Muscle of leg (tissue), 11 donors: ENCODE results near the gene CASKIN1. TPM values are rescaled to one million over a fixed set of nuclear protein-coding genes. Genes with fewer than 3 reads are reported as not detected.

ENCODE experiments used
- DNase-seq: peaks from one replicate; pipeline ENCODE4 v3.0.0; 2013
- H3K27ac ChIP-seq: one replicate; pipeline ENCODE4 v1.5.1; 2013; ENCODE audit warnings: mild to moderate bottlenecking, low read length, control low read depth
- H3K27me3 ChIP-seq: one replicate; pipeline ENCODE4 v1.6.1; 2013; ENCODE audit warnings: low read length; ENCODE audit not compliant: control insufficient read depth, insufficient read depth
- H3K36me3 ChIP-seq: one replicate; pipeline ENCODE4 v1.6.1; 2013; ENCODE audit warnings: low read length; ENCODE audit not compliant: control insufficient read depth, insufficient read depth
- H3K4me1 ChIP-seq: one replicate; pipeline ENCODE4 v1.6.1; 2013; ENCODE audit warnings: low read length; ENCODE audit not compliant: control insufficient read depth, insufficient read depth
- H3K4me3 ChIP-seq: one replicate; pipeline ENCODE4 v1.5.1; 2013; ENCODE audit warnings: low read length, control low read depth
- H3K9me3 ChIP-seq: replicated peaks from 2 replicates; pipeline ENCODE4 v1.6.1; 2013; ENCODE audit warnings: low read depth, low read length; ENCODE audit not compliant: control insufficient read depth
- WGBS: methylation state at CpG from one replicate; pipeline ENCODE4 v1.1.5; 2013; ENCODE audit warnings: missing lambda C conversion rate; ENCODE audit not compliant: insufficient coverage; 5-methylcytosine and 5-hydroxymethylcytosine counted together
- polyA plus RNA-seq, 8 donors: library from polyadenylated mRNA; unstranded; fragments of 120-200 nt; gene quantifications; one replicate each; pipeline versions ENCODE4 v1.2.1 to v1.2.3, GENCODE V29; 2013; ENCODE audit warnings: inconsistent platforms in 1 of 8, low replicate concordance in 1 of 8; ENCODE audit not compliant: insufficient read length in 8 of 8, insufficient read depth in 1 of 8
- total RNA-seq: library from RNA; stranded (reverse); fragments of 120-200 nt; gene quantifications from one replicate; pipeline ENCODE4 v1.2.4, GENCODE V29; 2013

Gene CASKIN1
- total and polyA plus RNA-seq, 9 donors, result 0.75 to 2.4 (median 1.8) TPM

DNA sequence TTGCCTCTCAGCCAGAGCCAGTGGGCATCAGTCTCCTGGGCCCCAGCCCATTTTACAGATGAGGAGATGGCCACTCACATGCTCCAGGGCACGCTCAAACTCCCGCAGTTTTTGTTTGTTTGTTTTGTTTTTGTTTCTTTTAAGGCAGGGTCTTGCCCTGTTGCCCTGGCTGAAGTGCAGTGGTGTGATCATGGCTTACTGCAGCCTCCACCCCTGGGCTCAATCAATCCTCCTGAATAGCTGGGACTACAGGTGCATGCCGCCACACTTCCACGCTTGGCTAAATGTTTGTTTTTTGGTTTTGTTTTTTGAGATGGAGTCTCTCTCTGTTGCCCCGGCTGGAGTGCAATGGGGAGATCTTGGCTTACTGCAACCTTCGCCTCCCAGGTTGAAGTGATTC, 30.5 kb upstream of the CASKIN1 start:
- H3K27ac ChIP-seq, result no peak overlapping the region
- no peak overlapping the region for H3K4me3 ChIP-seq
- H3K27me3 ChIP-seq, result no peaks in the 10 kb centered on the region
- peaks cover 50% of the 10 kb centered on the region for H3K36me3 ChIP-seq
- H3K9me3 ChIP-seq, result no peaks in the 10 kb centered on the region
- WGBS, result 92% methylated on average over 2 of the region's 6 CpGs
- DNase-seq, result no peak
- peaks cover 15% of the 10 kb centered on the region for H3K4me1 ChIP-seq

DNA sequence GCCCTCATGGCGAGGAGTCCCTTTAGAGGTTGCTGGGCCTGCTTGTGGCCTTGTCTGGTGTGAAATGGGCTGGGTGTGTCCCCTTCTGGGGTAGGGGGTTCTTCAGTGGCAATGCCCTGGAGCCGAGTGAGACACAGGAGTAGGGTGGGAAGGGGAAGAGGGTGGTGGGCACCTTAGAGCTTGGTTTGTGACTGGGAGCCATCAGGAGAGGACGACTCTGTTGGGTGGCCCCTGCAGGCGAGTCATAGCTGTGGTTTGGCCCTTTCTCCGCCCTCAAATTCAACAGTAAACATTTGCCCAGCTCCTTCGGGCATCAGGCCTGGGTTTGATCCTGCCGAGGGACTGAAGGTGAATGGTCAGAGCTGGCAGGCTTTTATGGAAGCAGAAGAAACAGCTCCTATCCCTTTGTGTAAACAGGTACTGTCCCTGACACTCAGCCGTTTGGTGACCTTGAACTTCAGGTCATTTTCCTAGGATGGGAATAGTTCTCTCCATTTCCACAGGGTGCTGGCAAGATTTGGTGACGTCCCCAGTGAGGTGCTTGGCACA, 29.9 kb upstream of the CASKIN1 start:
- Histone ChIP-seq H3K27ac (no peak overlapping the region), H3K36me3 (peaks cover 44% of the 10 kb centered on the region), H3K4me3 (no peak overlapping the region), H3K4me1 (peaks cover 15% of the 10 kb centered on the region), H3K9me3 (no peaks in the 10 kb centered on the region), H3K27me3 (no peaks in the 10 kb centered on the region)
- DNase-seq, result no peak
- WGBS, result 82% methylated on average over 4 of the region's 9 CpGs

DNA sequence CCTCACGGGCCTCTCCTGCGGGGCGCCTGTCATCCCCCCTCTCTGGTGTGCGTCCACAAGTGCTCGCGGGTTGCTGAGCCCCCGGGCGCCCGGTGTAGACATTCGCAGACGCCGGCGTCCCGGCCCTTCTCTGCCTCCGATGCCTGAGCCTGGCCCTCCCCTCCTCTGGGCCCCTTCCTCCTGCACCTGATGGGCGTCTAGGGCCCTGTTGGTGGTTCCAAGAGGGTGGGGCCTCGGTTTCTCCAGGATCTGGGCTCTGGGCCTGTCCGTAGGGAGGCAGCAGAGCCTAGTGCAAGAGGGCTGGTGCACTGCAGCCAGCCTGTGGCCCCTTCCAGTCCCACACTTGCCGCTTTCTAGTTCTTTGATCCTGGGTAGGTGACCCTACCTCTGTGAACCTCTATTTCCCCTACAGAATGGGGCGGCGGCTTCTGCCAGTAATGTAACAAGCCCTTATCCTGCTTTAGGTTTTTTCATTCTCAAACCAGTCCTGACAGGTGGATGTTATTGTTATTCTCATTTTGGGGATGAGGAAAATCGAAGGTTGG, 27.6 kb upstream of the CASKIN1 start:
- Histone ChIP-seq H3K27me3 (no peaks in the 10 kb centered on the region), H3K4me3 (peak overlapping the region; percentile 96), H3K4me1 (peaks cover 15% of the 10 kb centered on the region), H3K36me3 (peaks cover 26% of the 10 kb centered on the region), H3K9me3 (no peaks in the 10 kb centered on the region), H3K27ac (peak overlapping the region; percentile 85)
- peak; percentile 65 for DNase-seq
- 5% methylated on average over 20 of the region's 22 CpGs for WGBS

- WGBS, result under 1% methylated on average over 82 of the region's 82 CpGs
- Histone ChIP-seq H3K27me3 (no peaks in the 10 kb centered on the region), H3K27ac (peak within 1 kb of the TSS; percentile 91), H3K4me3 (peak within 1 kb of the TSS; percentile 96), H3K9me3 (no peaks in the 10 kb centered on the region), H3K4me1 (peaks cover 15% of the 10 kb centered on the region), H3K36me3 (peaks cover 19% of the 10 kb centered on the region)
- DNase-seq, result peak; percentile 99
These were observed 27.0 kb upstream of the CASKIN1 start, which contains the start of gene E4F1 for GRCh38 chr16:2223221-2223941. Gene E4F1 (plus strand): TSS chr16:2223591. CDS start chr16:2223614, 23 bp downstream.

DNA sequence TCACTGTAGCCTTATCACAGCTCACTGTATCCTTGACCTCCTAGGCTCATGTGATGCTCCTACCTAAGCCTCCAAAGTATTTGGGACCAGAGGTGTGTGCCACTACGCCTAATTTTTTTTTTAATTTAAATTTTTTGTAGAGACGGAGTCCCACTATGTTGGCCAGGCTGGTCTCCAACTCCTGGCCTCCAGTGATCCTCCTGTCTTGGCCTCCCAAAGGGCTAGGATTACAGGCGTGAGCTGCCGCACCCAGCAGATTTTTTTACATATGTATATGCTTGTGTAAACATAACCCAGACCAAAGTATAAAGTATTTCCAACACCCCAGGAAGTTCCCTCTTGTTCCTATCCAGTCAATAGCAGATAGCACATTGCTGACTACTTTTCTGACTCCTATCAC, 19.9 kb upstream of the CASKIN1 start:
- Histone ChIP-seq H3K4me3 (no peak overlapping the region), H3K27ac (no peak overlapping the region), H3K9me3 (no peaks in the 10 kb centered on the region), H3K36me3 (peaks cover 10% of the 10 kb centered on the region), H3K4me1 (peaks cover 26% of the 10 kb centered on the region), H3K27me3 (no peaks in the 10 kb centered on the region)
- no peak for DNase-seq
- WGBS, result no CpG with 5 or more reads among the region's 4 CpGs

DNA sequence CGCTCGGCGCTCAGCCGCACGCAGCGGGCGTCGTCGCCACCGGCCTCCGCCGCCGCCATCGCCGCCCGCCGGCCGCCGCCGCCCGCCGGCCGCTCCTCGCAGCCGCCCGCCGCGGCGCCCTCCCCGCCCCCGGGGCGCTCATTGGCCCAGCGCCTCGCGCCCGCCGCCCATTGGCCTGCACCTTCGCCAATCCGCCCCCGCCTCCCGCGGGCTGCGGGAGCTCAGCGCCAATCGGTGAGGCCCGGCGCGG, 18.2 kb upstream of the CASKIN1 start, which contains the start of gene PGP:
PGP (minus strand) TSS at position 122 of the 250 bp plus-strand sequence; CDS start at position 59, 63 bp downstream.
- H3K4me1 ChIP-seq, result peaks cover 40% of the 10 kb centered on the region
- H3K36me3 ChIP-seq, result peaks cover 12% of the 10 kb centered on the region
- under 1% methylated on average over 48 of the region's 48 CpGs for whole genome bisulfite sequencing
- H3K9me3 ChIP-seq, result no peaks in the 10 kb centered on the region
- H3K27me3 ChIP-seq, result no peaks in the 10 kb centered on the region
- H3K27ac ChIP-seq, result peak within 1 kb of the TSS; percentile 97
- peak within 1 kb of the TSS; percentile 73 for H3K4me3 ChIP-seq
- no peak for DNase-seq

- no peak for DNase-seq
- no peaks in the 10 kb centered on the region for H3K27me3 ChIP-seq
- H3K4me1 ChIP-seq, result peaks cover 43% of the 10 kb centered on the region
- peak overlapping the region; percentile 69 for H3K27ac ChIP-seq
- H3K4me3 ChIP-seq, result peak overlapping the region; percentile 47
- H3K36me3 ChIP-seq, result peaks cover 17% of the 10 kb centered on the region
- H3K9me3 ChIP-seq, result no peaks in the 10 kb centered on the region
- under 1% methylated on average over 98 of the region's 98 CpGs for WGBS
These were observed 17.7 kb upstream of the CASKIN1 start for GRCh38 chr16:2213817-2214718.

- peak overlapping the region; percentile 69 for H3K27ac ChIP-seq
- H3K36me3 ChIP-seq, result peaks cover 32% of the 10 kb centered on the region
- DNase-seq, result peak; percentile 74
- peaks cover 50% of the 10 kb centered on the region for H3K4me1 ChIP-seq
- H3K27me3 ChIP-seq, result no peaks in the 10 kb centered on the region
- 73% methylated on average over 17 of the region's 19 CpGs for WGBS
- no peaks in the 10 kb centered on the region for H3K9me3 ChIP-seq
- H3K4me3 ChIP-seq, result peak overlapping the region; percentile 47
These were observed 16.2 kb upstream of the CASKIN1 start for GRCh38 chr16:2212362-2213324.

DNA sequence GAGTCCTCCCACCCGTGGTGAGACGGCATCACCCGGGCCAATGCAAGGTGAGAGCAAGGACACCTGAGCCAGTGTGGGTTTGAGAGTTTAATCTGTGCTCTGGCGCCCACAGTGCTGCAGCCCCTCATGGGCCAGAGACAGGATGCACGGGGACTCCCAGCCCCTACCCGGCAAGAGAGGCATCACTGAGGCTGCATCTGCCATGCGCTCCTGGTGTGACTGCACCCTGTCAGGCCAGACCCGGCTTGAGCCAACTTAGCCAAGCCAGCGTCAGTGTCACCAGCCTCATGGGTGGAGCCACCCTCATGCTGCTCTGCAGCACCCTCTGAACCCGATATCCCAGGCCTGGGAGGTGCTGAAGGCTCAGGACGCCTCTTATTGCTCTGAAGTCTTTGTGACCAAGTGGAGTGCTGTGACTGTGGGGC, 15.5 kb upstream of the CASKIN1 start:
- H3K9me3 ChIP-seq, result no peaks in the 10 kb centered on the region
- WGBS, result 79% methylated on average over 9 of the region's 11 CpGs
- H3K4me1 ChIP-seq, result peaks cover 50% of the 10 kb centered on the region
- H3K27me3 ChIP-seq, result no peaks in the 10 kb centered on the region
- peak overlapping the region; percentile 68 for H3K27ac ChIP-seq
- DNase-seq, result no peak
- H3K4me3 ChIP-seq, result no peak overlapping the region
- H3K36me3 ChIP-seq, result peaks cover 39% of the 10 kb centered on the region
